ENCODE results near the gene EOMES. TPM values are rescaled to one million over a fixed set of nuclear protein-coding genes. Genes with fewer than 3 reads are reported as not detected.
"Not testable (repeated sequence)": the region's sequence is repeated elsewhere in the genome, so short reads cannot be mapped to it uniquely, and the experiment has no call there.

The EOMES gene
- total RNA-seq (2014; rRNA removed): 0.29 and 0.47 TPM in 2 replicates
- Bru-seq, nascent RNA: percentile 30 among the genes with signal in this experiment
- percentile 20 among the genes with signal in this experiment for BruChase-seq, experiment 1, labeled RNA remaining after a 6-hour chase
- BruChase-seq, experiment 2, labeled RNA remaining after a 2-hour chase: percentile 30 among the genes with signal in this experiment
- long read RNA-seq: 0 reads

GRCh38 chr3:27721717-27722564 is at the start of gene EOMES:
Gene EOMES (minus strand): TSS chr3:27722323. CDS start chr3:27722294, 29 bp downstream.
- intact Hi-C loops (cut with micrococcal nuclease): no loop called here
- Histone ChIP-seq H3F3A (ENCODE audit: low read length, unreplicated experiment) (no peaks in the 10 kb centered on the region), H3K9me3 (ENCODE audit: low read length) (no peaks in the 10 kb centered on the region), H3K4me3 (ENCODE audit: low read length) (peak within 1 kb of the TSS; percentile 83), H3K4me1 (ENCODE audit: insufficient read depth, low read length) (0 out of 2 replicates have a peak, but pooled peaks cover 8% of the 10 kb centered on the region), H3K79me2 (ENCODE audit: low read length) (no peaks in the 10 kb centered on the region), H3K27ac (ENCODE audit: low read length) (no peak within 1 kb of the TSS), H3K27me3 (ENCODE audit: low read length) (peaks cover 13% of the 10 kb centered on the region), H3K9ac (ENCODE audit: low read length) (no peak within 1 kb of the TSS), H3K36me3 (ENCODE audit: low read depth, low read length) (no peaks in the 10 kb centered on the region), H4K20me1 (ENCODE audit: low read length) (no peaks in the 10 kb centered on the region), H3K4me2 (ENCODE audit: low read length) (peak within 1 kb of the TSS; percentile 96), H3K9me2 (replicated peaks; ENCODE audit: low read length) (no peaks in the 10 kb centered on the region), H2AFZ (ENCODE audit: low read length) (peak within 1 kb of the TSS; percentile 94)
- TF ChIP-seq CTCF (conservative IDR thresholded peaks at IDR 0.05; ENCODE audit: low read depth, low read length) (peak; percentile 61), EZH2 (IDR thresholded peaks at IDR 0.05; ENCODE audit: low read length, unreplicated experiment) (no peak)
- ChIA-PET POLR2A (ENCODE audit: unreplicated experiment) (interaction anchor here (0.6 kb wide), 1 partner anchor 16 kb away, joined by 5 read pairs; no protein-coding TSS in a partner anchor), CTCF (interaction anchor here (0.5 to 1.0 kb wide), 3 partner anchors 9 to 595 kb away, joined by 3 to 6 read pairs (median 3); no protein-coding TSS in a partner anchor)
- ATAC-seq (peak; percentile 77), DNase-seq (peak; percentile 60)
- BruUV-seq (replicated peaks): no TSS peak

- H3K4me2 ChIP-seq (ENCODE audit: low read length); H3K9me2 ChIP-seq (replicated peaks; ENCODE audit: low read length); H3K9me3 ChIP-seq (ENCODE audit: low read length); H3K36me3 ChIP-seq (ENCODE audit: low read depth, low read length); H3K4me3 ChIP-seq (ENCODE audit: low read length); H2AFZ ChIP-seq (ENCODE audit: low read length); POLR2A ChIA-PET (ENCODE audit: unreplicated experiment); H3F3A ChIP-seq (ENCODE audit: low read length, unreplicated experiment); H3K27ac ChIP-seq (ENCODE audit: low read length); BruUV-seq (replicated peaks); H4K20me1 ChIP-seq (ENCODE audit: low read length); CTCF ChIA-PET; DNase-seq; H3K4me1 ChIP-seq (ENCODE audit: insufficient read depth, low read length); H3K9ac ChIP-seq (ENCODE audit: low read length); H3K79me2 ChIP-seq (ENCODE audit: low read length); intact Hi-C loops (cut with micrococcal nuclease); ATAC-seq: not testable (repeated sequence)
- peaks cover 13% of the 10 kb centered on the region; the same call in 1 of the 2 replicates for H3K27me3 ChIP-seq (ENCODE audit: low read length)
These were observed 48.3 kb upstream of the EOMES start for GRCh38 chr3:27770384-27770783.

GRCh38 chr3:27767000-27767399 is 44.9 kb upstream of the EOMES start:
- Histone ChIP-seq H3K27ac (ENCODE audit: low read length) (no peak overlapping the region), H3K4me2 (ENCODE audit: low read length) (no peak overlapping the region), H3K9me2 (replicated peaks; ENCODE audit: low read length) (no peaks in the 10 kb centered on the region), H3K4me1 (ENCODE audit: insufficient read depth, low read length) (peaks cover 6% of the 10 kb centered on the region; the same call in 1 of the 2 replicates), H3K9ac (ENCODE audit: low read length) (no peak overlapping the region), H3K9me3 (ENCODE audit: low read length) (no peaks in the 10 kb centered on the region), H4K20me1 (ENCODE audit: low read length) (no peaks in the 10 kb centered on the region), H3K4me3 (ENCODE audit: low read length) (no peak overlapping the region), H3K27me3 (ENCODE audit: low read length) (no peaks in the 10 kb centered on the region), H2AFZ (ENCODE audit: low read length) (no peak overlapping the region), H3K36me3 (ENCODE audit: low read depth, low read length) (no peaks in the 10 kb centered on the region), H3F3A (ENCODE audit: low read length, unreplicated experiment) (no peaks in the 10 kb centered on the region), H3K79me2 (ENCODE audit: low read length) (no peaks in the 10 kb centered on the region)
- DNase-seq (no peak), ATAC-seq (no peak)
- POLR2A ChIA-PET (ENCODE audit: unreplicated experiment): no interaction called here
- no peak for TF ChIP-seq EZH2phosphoT487 (IDR thresholded peaks at IDR 0.05; ENCODE audit: borderline replicate concordance, low read length)
- TF ChIP-seq EZH2 (IDR thresholded peaks at IDR 0.05; ENCODE audit: low read length, unreplicated experiment): no peak
- TF ChIP-seq CTCF (conservative IDR thresholded peaks at IDR 0.05; ENCODE audit: low read depth, low read length): no peak
- intact Hi-C loops (cut with micrococcal nuclease): no loop called here
- BruUV-seq (replicated peaks): no TSS peak
- CTCF ChIA-PET: no interaction called here

Data from PC-3 (cell line).